MM.1S (cell line): ENCODE data around the gene SIGLEC8.

Experiments
- CTCF ChIP-seq: fragments of 300-600 bp; sonication (generic); IDR thresholded peaks from 2 replicates; pipeline ENCODE4 v1.5.1; 2016; ENCODE audit warnings: antibody characterized with exemption, low read length, mixed read lengths
- EZH2phosphoT487 ChIP-seq: fragments of 300-600 bp; sonication (generic); IDR thresholded peaks from 2 replicates; pipeline ENCODE4 v1.6.1; 2018; ENCODE audit warnings: antibody characterized with exemption, low read length

DNA sequence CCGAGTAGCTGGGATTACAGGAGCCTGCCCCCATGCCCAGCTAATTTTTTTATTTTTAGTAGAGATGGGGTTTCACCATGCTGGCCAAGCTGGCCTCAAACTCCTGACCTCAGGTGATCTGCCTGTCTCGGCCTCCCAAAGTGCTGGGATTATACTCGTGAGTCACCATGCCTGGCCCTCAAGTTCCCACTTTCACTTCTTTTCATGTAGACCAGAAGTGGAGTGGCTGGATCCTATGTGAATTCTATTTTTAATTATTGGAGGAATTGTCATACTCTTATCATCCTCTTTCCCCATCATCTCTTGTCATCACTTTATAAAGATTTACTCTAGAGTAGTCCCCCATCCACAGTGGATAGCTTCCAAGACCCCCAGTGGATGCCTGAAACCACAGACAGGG lies 28.0 kb downstream of the SIGLEC8 start:
- TF ChIP-seq EZH2phosphoT487: no peak
- TF ChIP-seq CTCF: no peak
